HG03442 (cell line): Measurements from ENCODE around the gene CMPK1.
"Not testable (repeated sequence)": the region's sequence is repeated elsewhere in the genome, so short reads cannot be mapped to it uniquely, and the experiment has no call there.

ENCODE experiments used
- ATAC-seq: cut with Tn5 transposase; IDR thresholded peaks from one replicate; pipeline ENCODE4 v1.9.1; 2021; ENCODE audit warnings: mild to moderate bottlenecking, moderate library complexity; ENCODE audit not compliant: unreplicated experiment

The CMPK1 gene

DNA sequence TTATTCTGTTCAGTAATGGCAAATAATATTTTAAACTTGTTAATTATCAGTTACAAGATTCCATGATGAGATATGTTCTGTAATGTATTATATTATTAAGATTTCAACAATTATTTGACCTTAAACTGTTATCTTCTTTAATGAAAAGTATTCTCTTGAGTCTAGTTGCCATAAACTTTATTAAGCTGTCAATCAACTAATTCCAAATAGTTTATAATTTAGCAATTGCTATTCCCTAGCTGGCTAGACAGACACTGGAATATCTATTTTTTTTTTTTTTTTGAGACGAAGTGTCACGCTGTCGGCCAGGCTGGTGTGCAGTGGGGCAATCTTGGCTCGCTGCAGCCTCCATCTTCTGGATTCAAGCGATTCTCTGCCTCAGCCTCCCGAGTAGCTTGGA lies 3.8 kb downstream of the CMPK1 start:
- ATAC-seq = no peak

DNA sequence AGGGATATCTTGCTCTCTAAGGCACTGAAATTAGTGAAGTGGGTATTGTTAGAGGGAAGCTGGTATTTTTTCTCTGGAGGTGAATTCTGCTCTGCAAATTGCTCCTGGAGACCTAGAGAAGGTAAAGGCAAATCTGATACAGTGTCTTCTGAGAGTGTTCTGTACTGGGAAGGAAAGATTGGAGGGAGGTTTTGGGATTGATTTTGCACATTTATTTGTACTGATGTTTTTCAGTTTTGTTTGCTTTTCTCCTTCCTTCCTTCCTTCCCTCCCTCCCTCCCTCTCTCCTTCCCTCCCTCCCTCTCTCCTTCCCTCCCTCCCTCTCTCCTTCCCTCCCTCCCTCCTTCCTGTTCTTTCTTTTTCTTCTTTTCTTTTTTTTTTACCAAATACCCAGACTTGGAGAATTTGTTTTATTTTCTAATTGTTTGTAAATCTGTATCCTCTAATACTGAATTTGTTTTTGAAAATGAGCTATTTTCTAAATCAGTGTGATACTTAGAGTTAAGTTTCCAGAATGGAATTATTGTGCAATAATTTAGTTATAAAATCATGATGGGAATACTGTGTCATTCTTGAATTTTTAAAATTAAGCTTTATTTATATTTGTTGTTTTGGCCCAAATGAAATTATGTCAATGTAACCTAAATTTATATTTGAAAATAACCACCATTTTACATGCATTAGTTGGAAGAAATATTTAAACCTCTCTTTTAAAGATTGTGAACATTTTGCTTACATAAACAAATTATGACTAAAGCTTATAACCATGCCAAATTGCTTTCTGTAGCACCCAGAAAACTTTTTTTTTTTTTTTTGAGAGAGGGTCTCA lies 4.9 kb downstream of the CMPK1 start:
- no peak for ATAC-seq

DNA sequence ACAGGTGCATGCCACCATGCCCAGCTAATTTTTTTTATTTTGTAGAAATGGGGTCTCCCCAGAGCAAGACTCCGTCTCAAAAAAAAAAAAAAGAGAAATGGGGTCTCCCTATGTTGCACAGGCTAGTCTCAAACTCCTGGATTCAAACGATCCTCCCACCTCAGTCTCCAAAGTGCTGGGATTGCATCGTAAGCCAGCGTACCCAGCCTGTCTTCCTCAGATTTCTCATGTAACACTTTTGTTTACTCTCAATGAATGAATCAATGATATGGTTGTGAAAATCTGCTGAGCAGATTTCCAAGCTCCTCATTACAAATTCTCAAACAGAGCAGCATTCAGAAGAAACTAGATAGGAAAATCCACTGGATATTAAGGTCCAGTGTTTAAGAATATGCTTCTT lies 6.6 kb downstream of the CMPK1 start:
- no peak for ATAC-seq

DNA sequence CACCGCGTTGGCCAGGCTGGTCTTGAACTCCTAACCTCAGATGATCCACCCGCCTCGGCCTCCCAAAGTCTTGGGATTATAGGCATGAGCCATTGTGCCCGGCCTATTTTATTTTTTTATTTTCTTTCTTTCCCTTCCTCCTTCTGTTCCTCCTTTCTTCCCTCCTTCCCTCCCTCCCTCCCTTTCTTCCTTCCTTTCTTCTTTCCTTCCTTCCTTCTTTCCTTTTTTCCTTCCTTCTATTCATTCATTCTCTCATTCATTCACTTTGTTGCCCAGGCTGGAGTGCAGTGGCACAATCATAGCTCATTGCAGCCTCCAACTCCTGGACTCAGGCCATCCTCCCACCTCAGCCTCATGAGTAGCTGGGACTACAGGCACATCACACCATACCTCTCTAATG lies 13.4 kb downstream of the CMPK1 start:
- not testable (repeated sequence) for ATAC-seq

DNA sequence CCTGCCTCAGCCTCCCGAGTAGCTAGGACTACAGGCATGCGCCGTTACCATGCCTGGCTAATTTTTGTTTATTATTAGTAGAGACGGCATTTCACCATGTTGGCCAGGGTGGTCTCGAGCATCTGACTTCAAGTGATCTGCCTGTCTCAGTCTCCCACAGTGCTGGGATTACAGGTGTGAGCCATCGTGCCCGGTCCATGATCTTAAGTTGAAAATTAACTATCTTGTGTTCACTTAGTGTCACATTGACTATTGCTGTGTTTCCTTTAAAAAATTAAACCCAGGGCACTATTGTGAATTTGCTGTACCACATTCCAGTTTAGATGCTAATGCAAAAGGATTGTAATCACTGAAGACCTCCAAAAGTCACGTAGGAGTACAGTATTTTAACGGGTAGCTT lies 14.1 kb downstream of the CMPK1 start:
- no peak for ATAC-seq

DNA sequence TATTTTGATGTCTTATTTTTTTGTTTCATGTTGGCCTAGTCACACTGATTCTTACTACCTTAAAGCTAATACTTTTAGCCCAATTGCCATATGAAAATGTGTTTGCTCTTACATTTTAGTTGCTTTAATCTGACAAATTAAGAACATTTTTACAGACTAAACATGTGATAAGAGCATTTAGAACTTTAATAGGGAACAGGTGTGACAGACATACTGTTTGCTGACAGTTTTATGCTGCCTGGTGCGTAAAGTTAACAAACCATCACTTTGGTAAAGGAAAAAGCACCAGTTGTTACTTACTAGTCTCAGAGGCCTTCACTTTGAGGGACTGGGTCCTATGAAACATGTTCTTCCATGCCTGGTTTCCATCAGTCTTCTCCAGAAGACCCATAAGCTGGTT lies 14.7 kb downstream of the CMPK1 start:
- ATAC-seq = no peak

DNA sequence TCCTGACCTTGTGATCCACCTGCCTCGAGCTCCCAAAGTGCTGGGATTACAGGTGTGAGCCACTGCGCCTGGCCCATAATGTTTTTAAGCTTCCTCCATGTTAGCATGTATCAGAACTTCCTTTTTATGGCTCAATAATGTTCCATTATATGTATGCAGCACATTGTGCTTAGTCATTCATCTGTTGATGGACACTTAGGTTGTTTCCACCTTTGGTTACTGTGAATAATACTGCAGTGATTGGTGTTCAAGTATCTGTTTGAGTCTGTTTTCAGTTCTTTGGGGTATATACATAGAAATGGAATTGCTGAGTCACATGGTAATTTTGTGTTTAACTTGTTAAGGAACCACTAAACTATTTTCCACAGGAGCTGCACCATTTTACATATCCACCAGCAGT lies 17.7 kb downstream of the CMPK1 start:
- ATAC-seq = peak; percentile 96

DNA sequence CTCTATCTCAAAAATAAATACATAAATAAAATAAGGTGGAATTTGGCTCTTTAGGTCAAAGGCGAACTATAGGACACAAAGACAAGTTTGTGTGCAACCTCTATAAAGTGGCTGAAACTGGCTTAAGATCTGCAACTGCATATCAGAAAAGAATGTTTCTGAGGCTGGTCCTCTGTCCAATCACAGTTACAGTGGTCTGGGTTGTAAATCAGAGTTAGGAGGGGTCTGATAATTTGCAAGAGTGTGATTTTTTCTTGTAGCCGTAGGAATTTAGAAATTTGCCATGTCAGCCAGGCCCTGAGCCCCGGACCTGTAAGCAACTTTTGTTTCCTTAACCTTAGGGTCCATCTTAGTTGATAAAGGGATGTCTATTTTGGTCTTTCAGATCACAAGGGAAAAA lies 27.8 kb downstream of the CMPK1 start:
- ATAC-seq = no peak

DNA sequence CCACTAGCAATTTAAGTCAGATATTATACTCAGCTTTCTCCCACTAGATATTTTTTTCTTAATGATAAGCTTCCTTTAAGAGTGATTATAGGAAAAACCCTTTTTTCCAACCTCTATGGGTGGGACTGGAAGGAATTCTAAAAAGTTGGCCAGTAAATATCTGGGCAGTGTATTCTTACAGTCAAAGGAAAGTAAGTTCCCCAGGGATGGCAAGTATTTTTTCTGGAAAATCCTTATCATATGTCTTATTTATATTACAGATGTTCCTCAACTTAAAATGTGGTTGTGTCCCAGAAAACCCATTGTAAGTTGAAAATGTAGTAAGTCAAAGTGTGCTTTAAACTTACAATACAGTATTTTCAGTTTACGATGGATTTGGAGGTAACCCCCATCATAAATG lies 29.2 kb downstream of the CMPK1 start:
- no peak for ATAC-seq

DNA sequence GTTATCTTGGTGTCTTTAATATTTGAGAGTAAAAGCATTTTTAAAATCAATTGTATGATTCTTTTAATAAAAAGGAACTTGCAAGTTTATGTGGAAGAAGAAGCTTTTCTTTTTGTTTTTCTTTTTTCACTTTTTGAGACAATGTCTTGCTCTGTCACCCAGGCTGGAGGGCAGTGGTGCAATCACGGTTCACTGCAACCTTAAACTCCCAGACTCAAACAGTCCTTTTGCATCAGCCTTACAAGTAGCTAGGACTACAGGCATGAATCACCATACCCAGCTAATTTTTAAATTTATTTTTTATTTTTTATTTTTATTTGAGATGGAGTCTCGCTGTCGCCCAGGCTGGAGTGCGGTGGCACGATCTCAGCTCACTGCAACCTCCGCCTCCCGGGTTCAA lies 34.1 kb downstream of the CMPK1 start:
- ATAC-seq = no peak

DNA sequence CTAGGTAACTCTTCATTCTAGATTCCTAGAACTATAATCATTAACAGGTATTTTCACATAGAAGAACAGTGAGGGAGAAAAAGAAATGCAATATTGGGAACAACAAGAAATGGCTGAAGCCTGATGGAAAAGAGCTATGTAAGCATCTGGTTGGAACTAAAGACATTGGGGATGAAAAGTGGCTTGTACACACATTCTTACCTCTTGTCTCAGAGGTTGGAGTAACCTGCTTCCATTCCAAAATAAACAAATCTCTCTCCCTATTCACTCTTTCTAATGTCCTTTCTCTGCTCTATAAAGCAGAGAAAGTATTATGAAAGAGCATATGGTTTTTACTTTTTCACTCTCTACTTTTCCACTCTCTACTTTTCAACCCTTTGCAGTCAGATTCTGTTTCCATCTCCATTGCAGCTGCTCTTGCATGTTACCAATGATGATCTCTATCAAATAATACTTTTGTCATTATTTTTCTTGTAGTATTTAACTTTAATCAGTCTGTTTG lies 37.5 kb downstream of the CMPK1 start:
- ATAC-seq = no peak

DNA sequence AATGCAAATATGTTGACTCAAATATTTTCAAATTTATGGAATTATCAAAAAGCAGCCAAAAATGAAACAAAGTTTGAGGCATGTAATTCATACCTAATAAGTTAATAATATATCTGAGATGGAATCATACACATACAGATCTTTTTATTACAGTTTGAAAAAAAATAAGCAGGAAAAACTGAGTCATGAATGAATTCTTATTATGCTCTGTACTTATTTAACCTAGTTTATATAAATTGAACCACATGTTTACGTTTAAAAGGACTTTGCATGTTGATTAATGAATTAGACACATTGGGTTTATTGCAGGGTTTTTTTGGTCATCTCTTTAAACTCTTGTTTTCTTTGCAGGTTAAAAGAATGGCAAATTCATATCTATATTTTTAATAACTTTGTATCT lies 40.9 kb downstream of the CMPK1 start:
- no peak for ATAC-seq

DNA sequence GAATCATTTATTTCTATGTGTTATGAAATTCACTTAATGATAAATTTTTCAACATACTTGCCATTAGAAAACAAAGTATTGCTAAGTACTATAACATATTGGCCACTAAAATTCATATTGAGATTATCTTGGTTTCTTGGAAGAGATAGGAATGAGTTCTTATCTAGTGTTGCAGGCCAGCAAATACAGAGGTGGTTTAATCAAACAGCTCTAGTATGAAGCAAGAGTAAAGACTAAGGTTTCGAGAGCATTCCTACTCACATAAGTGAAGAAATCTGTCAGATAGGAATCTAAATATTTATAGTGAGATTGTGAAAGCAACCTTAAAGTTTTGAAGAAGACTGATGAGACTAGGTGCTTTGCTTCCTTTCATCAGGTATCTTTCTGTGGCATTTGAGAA lies 44.6 kb downstream of the CMPK1 start:
- ATAC-seq = no peak

DNA sequence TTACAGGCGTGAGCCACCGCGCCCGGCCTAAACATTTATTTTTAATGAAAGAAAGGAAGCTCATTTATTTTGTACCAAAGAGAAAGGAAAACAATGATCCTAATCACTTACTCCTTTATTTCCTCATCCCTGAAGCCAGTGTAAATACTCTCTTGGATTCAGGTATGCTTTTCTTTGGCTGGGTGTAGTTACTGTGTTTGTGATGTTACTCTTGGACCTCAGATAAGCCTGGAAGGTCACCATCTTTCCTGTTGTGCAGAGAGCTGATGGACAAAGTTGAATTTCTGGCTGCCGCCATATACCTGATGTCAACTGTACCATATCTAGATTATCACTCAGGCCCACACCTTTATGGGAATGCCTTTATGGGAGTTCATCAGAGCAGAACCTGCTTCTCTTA lies 47.1 kb downstream of the CMPK1 start:
- ATAC-seq = no peak

DNA sequence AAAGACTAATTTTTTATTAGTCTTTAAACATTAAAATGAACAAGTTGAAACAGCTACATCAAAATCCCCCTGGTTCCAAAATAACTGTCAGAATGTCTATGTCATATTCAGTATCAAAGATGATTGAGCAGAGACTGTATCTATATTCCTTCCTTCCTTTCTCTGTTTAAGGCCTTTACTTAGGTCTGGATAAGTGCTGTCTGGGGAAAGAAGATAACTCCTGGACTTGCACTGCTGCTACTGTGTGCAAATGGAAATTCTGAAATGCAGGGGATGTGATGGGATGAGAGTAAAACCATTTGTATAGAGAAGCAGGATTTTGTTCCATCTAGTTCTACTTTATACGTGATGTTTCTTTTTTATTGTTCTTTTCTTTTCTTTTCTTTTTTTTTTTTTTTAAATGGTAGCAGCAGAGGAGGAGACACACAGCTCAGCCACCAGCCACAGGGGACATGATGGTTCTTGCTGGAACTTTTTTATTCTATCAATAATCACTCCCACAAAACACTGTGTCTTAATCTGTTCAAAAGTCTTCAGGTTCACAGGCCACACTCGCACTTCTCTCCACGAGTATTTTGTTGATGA lies 48.9 kb downstream of the CMPK1 start:
- ATAC-seq = no peak

DNA sequence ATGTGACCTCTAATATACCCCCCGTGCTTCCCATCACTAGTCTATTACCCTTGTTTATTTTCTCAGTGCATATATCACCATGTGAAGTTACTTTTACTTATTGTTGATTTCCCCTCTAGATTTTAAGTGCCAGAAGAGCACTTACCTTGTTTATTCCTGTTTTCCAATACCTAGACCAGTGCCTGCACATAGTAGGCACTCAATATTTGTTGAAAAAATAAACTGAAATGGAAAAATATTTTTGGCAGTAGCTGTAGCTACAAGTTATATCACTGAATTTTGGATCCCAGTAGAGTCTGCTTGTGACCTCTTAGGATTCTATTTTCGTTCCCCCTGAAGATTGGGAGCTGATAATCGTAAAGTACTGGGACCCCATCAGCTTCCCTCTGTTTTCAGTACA lies 50.5 kb downstream of the CMPK1 start:
- ATAC-seq = no peak

DNA sequence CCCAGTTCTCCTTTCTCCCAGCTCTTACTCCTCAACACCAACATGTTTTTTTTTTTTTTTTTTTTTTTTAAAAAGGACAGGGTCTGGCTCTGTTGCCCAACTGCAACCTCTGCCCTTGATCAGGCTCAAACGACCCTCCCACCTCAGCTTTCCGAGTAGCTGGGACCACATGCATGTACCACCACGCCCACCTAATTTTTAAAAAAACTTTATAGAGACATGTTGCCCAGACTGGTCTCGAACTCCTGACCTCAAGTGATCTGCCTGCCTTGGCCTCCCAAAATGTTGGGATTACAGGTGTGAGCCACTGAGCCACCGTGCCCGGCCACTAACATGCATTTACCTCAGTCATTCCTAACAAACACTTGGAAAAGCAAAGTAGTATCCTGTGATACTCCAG lies 51.4 kb downstream of the CMPK1 start:
- ATAC-seq = no peak

DNA sequence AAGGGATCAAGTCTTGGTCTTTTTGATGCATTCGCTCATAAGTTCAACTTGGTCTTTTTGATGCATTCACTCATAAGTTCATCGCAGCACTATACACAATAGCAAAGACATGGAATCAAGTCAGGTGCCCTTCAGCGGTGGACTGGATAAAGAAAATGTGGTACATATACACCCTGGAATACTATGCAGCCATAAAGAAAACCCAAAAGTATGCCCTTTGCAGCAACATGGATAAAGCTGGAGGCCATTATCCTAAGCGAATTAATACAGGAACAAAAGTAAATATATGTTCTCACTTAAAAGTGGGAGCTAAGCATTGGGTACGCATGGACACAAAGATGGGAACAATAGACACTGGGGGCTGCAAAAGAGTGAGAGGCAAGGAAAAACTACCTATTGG lies 52.7 kb downstream of the CMPK1 start:
- ATAC-seq = no peak

DNA sequence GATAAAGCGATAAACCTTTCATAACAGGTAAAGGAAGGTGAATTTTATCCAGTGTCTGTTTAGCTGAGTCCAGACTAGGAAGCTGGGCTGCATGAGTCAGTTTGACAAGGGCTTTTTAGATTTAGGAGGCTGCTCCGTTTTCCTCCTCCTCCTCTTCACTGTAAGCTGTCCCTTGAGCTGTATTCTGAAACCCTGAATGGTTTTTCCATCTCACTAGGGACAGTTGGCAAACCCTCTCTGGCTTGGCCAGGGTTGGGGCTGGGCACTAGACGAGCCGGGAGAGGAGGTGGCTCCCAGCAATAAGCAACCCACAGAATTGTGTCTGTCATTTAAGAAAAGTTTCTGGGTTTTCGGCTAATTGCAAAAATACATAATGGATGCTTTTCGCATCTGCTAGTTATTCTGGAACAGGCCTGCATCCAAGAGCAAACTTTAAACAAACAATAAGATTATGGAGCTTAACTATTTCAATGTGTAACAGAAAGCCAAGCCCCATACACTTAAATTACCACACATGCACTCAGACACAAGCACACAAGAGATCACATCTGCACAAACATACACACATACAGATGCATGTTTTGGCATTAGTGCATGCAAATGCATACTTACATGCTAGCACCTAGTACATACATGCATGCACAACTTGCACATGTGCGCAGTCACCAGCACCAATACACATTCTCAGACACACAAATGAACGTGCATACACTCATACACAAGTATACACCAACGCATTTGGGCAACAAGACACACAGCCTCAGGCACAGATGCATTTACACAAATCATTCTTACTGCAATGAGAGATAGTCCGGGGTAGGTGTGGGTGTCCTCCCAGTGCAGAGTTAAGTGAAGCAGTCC lies 54.7 kb downstream of the CMPK1 start:
- ATAC-seq = peak; percentile 15

DNA sequence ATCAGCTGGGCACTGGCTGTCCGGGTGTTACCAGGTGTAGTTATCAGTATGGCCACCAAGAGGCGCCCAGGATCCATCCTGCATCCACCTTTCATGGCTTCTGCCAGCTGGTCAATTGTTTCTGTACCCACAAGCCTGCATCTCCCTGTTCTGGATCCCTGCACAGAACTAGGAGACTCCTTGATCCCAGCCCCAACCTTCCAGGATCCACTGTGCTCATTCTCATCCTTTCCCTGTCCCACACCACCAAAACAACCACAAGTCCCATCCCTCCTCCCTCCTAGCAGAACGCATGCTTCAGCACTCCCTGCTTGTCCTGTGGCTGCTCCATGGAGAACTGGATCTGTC lies 55.3 kb downstream of the CMPK1 start:
- ATAC-seq = peak; percentile 68

DNA sequence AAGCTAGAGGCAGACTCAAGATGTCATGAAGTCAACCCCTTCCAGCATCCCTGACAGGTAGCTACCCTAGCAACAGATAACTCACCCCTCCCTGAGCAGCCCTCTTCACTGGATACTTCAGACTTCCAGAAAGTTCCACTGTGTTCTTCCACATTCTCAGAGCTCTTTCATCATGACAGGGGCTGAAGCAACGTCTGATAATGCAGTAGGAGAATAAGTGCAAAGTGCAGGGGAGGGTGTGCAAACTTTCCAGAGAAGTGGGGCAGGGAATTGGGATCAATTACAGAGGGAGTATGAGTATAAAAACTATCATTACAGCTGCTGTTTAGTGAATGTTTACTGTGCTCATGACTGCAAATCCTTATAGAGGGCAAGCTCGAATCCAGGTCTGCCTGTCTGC lies 56.1 kb downstream of the CMPK1 start:
- ATAC-seq = no peak

DNA sequence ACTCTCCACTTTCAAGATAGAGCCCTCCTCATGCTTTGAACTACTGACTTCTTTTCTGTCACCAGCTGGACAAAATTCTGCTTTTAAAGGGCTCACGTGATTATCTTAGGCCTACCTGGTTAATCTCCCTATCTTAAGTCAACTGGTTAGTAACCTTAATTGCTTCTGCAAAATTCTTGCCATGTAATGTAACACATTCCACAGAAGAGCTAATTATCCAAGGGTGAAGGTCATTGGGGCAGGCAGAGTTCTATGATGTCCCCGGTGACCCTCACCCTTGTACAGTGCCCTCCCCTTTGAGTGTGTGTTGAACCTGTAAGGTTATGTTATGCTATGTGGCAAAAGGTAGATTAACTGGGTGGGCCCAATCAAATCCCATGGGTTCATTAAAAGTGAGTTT lies 57.3 kb downstream of the CMPK1 start:
- no peak for ATAC-seq
